22Rv1 (cell line): ENCODE data around the gene GRIK5.
"Not testable (repeated sequence)": the region's sequence is repeated elsewhere in the genome, so short reads cannot be mapped to it uniquely, and the experiment has no call there.

Experiments
- H3K27ac ChIP-seq: fragments of 450-650 bp; 2 replicates; pipeline ENCODE4 v1.5.1; 2017
- ZFX ChIP-seq: fragments of 450-650 bp; IDR thresholded peaks from 2 replicates; pipeline ENCODE4 v1.6.1; 2017; ENCODE audit warnings: antibody characterized with exemption, borderline replicate concordance
- TF ChIP-seq, protein P1 (sequence below): fragments of 450-650 bp; IDR thresholded peaks from 2 replicates; pipeline ENCODE4 v1.5.1; 2017; ENCODE audit warnings: mild to moderate bottlenecking

Gene GRIK5

DNA sequence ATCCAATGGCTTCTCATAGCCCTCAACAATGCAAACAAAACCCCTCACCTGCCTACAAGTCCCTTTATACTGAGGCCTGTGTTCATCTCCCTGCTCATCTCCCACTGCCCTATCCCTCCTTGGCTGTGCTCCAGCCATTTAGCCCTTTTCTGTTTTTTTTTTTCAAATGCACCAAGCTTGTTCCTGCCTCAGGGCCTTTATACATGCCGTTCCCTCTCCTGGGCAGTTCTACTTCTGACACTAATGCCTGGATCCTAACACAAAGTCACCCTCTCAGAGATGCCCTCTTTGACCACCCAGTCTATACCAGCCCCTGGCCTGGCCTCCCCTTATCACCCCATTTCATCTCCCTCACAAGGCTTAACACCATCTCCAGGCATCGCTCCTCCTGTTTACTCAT lies 32.9 kb upstream of the GRIK5 start:
- H3K27ac ChIP-seq: no peak overlapping the region
- TF ChIP-seq ZFX: no peak
- TF ChIP-seq, protein P1, sequence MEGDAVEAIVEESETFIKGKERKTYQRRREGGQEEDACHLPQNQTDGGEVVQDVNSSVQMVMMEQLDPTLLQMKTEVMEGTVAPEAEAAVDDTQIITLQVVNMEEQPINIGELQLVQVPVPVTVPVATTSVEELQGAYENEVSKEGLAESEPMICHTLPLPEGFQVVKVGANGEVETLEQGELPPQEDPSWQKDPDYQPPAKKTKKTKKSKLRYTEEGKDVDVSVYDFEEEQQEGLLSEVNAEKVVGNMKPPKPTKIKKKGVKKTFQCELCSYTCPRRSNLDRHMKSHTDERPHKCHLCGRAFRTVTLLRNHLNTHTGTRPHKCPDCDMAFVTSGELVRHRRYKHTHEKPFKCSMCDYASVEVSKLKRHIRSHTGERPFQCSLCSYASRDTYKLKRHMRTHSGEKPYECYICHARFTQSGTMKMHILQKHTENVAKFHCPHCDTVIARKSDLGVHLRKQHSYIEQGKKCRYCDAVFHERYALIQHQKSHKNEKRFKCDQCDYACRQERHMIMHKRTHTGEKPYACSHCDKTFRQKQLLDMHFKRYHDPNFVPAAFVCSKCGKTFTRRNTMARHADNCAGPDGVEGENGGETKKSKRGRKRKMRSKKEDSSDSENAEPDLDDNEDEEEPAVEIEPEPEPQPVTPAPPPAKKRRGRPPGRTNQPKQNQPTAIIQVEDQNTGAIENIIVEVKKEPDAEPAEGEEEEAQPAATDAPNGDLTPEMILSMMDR: no peak

DNA sequence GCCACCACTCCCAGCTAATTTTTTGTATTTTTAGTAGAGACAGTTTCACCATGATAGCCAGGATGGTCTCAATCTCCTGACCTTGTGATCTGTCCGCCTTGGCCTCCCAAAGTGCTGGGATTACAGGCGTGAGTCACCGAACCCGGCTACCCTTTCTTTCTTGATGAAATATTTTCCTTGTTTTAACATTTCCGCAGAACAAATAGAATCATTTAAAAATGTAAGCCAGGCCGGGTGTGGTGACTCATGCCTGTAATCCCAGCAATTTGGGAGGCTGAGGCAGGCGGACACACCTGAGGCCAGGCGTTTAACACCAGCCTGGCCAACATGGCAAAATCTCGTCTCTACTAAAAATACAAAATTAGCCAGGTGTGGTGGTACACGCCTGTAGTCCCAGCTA lies 30.2 kb upstream of the GRIK5 start:
- not testable (repeated sequence) for H3K27ac ChIP-seq

DNA sequence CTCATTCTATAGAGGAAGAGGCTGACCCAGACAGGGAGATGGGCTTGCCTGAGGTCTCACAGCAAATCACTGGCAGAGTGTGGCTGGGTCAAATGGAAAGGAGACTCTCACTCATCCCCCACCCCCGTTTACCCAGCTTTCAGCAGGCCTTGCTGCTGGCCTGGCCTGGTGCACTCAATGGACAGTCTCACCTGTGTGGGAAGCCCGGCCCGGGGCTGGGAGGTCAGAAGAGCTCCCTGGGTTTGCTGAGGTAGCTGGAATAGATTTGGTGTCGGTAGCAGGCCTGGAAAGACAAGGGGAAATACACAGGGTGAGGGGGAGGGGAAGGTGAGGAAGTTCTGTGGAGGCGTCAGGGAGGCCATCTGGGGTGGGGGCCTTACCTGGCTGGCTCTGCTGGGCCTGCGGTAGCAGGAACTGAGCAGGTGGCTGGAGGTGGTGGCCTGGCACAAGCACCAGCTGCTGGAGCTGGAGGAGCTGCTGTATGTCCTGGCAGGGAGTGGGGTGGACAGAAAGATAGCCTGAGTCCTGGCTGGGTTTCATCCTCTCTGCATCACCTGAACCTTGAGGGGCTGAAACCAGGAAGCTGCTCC lies 29.4 kb upstream of the GRIK5 start:
- no peak for TF ChIP-seq ZFX
- TF ChIP-seq, protein P1: no peak
- no peak overlapping the region for H3K27ac ChIP-seq

DNA sequence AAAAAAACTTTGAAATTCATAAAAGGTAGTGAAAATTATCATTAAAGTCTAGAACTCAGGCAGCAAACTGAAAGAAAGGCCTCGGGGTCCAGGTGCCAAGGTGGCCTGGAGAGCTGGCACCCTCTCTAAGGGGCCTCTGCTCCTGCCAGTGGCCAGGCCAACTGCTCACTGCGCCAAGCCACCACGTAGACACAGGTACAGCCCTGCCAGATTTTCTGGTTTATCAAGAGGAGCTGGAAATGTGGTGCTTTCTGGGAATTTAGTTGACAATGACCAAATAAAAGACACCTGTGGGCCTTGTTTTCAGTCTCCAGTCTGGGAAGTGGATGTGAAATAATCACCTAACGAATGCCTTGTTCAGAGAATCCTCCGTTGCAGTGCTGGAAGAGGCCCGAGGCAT lies 28.8 kb upstream of the GRIK5 start:
- TF ChIP-seq ZFX: no peak
- TF ChIP-seq, protein P1: no peak
- H3K27ac ChIP-seq: no peak overlapping the region

DNA sequence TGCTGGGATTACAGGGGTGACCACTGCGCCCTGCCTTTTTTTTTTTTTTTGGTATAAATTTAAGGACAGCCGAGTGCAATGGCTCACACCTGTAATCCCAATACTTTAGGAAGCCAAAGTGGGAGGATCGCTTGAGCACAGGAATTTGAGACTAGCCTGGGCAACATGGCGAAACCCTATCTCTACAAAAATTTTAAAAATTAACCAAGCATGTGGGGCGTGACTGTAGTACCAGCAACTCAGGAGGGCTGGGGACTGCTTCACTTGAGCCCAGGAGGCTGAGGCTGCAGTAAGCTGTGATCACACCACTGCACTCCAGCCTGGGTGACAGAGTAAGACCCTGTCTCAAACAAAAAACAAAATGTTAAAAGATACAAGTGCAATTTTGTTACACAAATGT lies 27.5 kb upstream of the GRIK5 start:
- no peak overlapping the region for H3K27ac ChIP-seq
- TF ChIP-seq, protein P1: no peak
- no peak for TF ChIP-seq ZFX

DNA sequence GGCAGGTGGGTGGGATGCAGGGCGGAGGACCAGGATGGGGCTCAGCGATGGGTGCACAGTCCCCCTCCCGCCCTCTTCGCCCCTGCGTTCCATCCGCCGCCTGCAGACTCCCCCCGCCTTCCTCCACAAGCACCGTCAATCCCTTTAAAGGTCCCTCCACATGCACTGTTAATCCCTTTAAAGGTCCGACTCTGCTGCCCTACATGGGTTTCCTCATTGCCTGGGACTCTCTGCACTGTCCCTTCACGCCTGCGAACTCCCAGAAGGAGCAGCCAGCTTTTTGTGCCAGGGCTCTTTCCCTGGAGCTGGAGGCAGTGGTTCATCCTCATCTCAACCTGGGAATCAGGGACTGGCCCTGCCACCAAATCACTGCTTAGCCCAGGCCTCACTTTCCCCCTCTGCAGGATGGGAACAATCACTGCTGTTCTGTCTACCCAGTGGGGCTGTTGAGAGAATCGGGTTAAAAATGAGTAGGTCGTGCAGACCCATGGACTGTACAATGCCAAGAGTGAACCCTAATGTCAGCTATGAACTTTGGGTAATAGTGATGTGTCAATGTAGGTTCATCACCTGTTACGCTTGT lies 26.3 kb upstream of the GRIK5 start:
- no peak overlapping the region for H3K27ac ChIP-seq
- TF ChIP-seq ZFX: no peak
- TF ChIP-seq, protein P1: no peak

DNA sequence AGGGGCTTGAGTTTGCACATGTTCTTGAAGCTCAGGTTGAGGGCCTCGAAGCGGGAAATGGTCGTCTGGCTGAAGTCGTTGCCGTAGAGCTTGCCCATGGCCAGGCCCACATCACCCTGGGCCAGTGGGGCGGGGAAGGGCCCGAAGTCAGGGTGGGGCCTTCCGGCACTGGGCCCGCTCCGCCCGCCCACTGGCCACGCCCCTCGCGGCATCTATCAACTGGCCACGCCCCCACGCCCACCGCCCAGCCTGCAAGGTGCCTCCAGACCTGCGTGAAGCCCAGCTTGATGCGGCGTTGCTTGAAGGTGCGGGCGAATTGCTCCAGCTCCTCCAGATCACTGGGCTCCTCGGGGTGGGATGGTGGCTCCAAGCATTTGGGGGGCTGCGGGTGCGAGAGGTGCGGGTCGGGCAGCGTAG lies 25.8 kb upstream of the GRIK5 start:
- H3K27ac ChIP-seq: no peak overlapping the region
- TF ChIP-seq, protein P1: no peak
- no peak for TF ChIP-seq ZFX
